Measurements from ENCODE around the gene TGIF2.

TGIF2 gene

GRCh38 chr20:36548704-36549627 is 24.4 kb upstream of the TGIF2 start:
- Histone ChIP-seq H3K9me2 (ENCODE audit: low read depth, low read length) (no peaks in the 10 kb centered on the region), H3K4me2 (ENCODE audit: low read length) (no peak overlapping the region), H3K79me2 (ENCODE audit: insufficient read depth, low read length) (no peaks in the 10 kb centered on the region), H3K27ac (ENCODE audit: low read depth, low read length, poor library complexity, severe bottlenecking) (no peak overlapping the region), H4K20me1 (ENCODE audit: insufficient read depth, low read length) (no peaks in the 10 kb centered on the region), H3K4me1 (ENCODE audit: insufficient read depth, low read length, severe bottlenecking) (no peaks in the 10 kb centered on the region), H3K9me3 (ENCODE audit: low read length) (no peaks in the 10 kb centered on the region), H3K9ac (ENCODE audit: low read length) (no peak overlapping the region), H3K36me3 (ENCODE audit: insufficient read depth, low read length) (no peaks in the 10 kb centered on the region), H3F3A (ENCODE audit: insufficient read depth, low read length) (no peaks in the 10 kb centered on the region), H3K4me3 (ENCODE audit: low read depth, low read length, poor library complexity, severe bottlenecking) (no peak overlapping the region), H2AFZ (ENCODE audit: low read length) (no peak overlapping the region), H3K27me3 (ENCODE audit: insufficient read depth, low read length) (no peaks in the 10 kb centered on the region)
- no peak for TF ChIP-seq EZH2 (IDR thresholded peaks at IDR 0.05; ENCODE audit: borderline replicate concordance, low read length)
- no peak for TF ChIP-seq CTCF (IDR thresholded peaks at IDR 0.05; ENCODE audit: low read length)

DNA sequence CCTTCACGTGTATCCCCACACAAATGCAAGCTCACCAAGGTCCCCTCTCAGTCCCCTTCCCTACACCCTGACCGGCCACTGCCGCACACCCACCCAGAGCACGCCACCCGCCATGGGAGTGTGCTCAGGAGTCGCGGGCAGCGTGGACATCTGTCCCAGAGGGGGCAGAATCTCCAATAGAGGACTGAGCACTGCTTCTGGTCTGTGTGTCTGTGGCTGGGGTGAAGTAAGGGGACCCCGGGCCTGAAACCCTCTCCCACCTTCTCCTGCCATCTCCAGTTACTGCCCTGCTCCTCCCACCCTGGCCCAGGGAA is 23.8 kb upstream of the TGIF2 start:
- no peak overlapping the region for H3K9ac ChIP-seq (ENCODE audit: low read length)

GRCh38 chr20:36549942-36550789 is 23.2 kb upstream of the TGIF2 start:
- no peak overlapping the region for H3K9ac ChIP-seq (ENCODE audit: low read length)
- H2AFZ ChIP-seq (ENCODE audit: low read length): no peak overlapping the region
- no peaks in the 10 kb centered on the region for H3K9me2 ChIP-seq (ENCODE audit: low read depth, low read length)
- no peaks in the 10 kb centered on the region for H3K27me3 ChIP-seq (ENCODE audit: insufficient read depth, low read length)
- H4K20me1 ChIP-seq (ENCODE audit: insufficient read depth, low read length): no peaks in the 10 kb centered on the region
- H3K4me3 ChIP-seq (ENCODE audit: low read depth, low read length, poor library complexity, severe bottlenecking): no peak overlapping the region
- TF ChIP-seq EZH2 (IDR thresholded peaks at IDR 0.05; ENCODE audit: borderline replicate concordance, low read length) (no peak), CTCF (IDR thresholded peaks at IDR 0.05; ENCODE audit: low read length) (no peak)
- H3F3A ChIP-seq (ENCODE audit: insufficient read depth, low read length): no peaks in the 10 kb centered on the region
- H3K4me1 ChIP-seq (ENCODE audit: insufficient read depth, low read length, severe bottlenecking): no peaks in the 10 kb centered on the region
- H3K36me3 ChIP-seq (ENCODE audit: insufficient read depth, low read length): no peaks in the 10 kb centered on the region
- no peak overlapping the region for H3K4me2 ChIP-seq (ENCODE audit: low read length)
- H3K79me2 ChIP-seq (ENCODE audit: insufficient read depth, low read length): no peaks in the 10 kb centered on the region
- H3K9me3 ChIP-seq (ENCODE audit: low read length): no peaks in the 10 kb centered on the region
- no peak overlapping the region for H3K27ac ChIP-seq (ENCODE audit: low read depth, low read length, poor library complexity, severe bottlenecking)

More for the DNA sequence above, 23.8 kb upstream of the TGIF2 start:
- Histone ChIP-seq H3K27me3 (ENCODE audit: insufficient read depth, low read length) (no peaks in the 10 kb centered on the region), H3K9me3 (ENCODE audit: low read length) (no peaks in the 10 kb centered on the region), H3K4me3 (ENCODE audit: low read depth, low read length, poor library complexity, severe bottlenecking) (no peak overlapping the region), H3K79me2 (ENCODE audit: insufficient read depth, low read length) (no peaks in the 10 kb centered on the region), H3K27ac (ENCODE audit: low read depth, low read length, poor library complexity, severe bottlenecking) (no peak overlapping the region), H3K9me2 (ENCODE audit: low read depth, low read length) (no peaks in the 10 kb centered on the region), H2AFZ (ENCODE audit: low read length) (no peak overlapping the region), H4K20me1 (ENCODE audit: insufficient read depth, low read length) (no peaks in the 10 kb centered on the region), H3K36me3 (ENCODE audit: insufficient read depth, low read length) (no peaks in the 10 kb centered on the region), H3K4me1 (ENCODE audit: insufficient read depth, low read length, severe bottlenecking) (no peaks in the 10 kb centered on the region), H3K4me2 (ENCODE audit: low read length) (no peak overlapping the region), H3F3A (ENCODE audit: insufficient read depth, low read length) (no peaks in the 10 kb centered on the region)
- TF ChIP-seq CTCF (IDR thresholded peaks at IDR 0.05; ENCODE audit: low read length) (no peak), EZH2 (IDR thresholded peaks at IDR 0.05; ENCODE audit: borderline replicate concordance, low read length) (no peak)
